D721Med (cell line): ENCODE data around the gene FOXD1.

Experiments used
- DNase-seq: peaks from one replicate; pipeline ENCODE4 v3.0.0; 2011; ENCODE audit warnings: low spot score; ENCODE audit not compliant: insufficient read length
- FAIRE-seq: peaks from 2 replicates; lab custom pipeline; 2011; peaks lifted over from hg19 to GRCh38; lab: Jason Lieb, UNC
- CTCF ChIP-seq: IDR thresholded peaks from 2 replicates; pipeline ENCODE4 v1.5.1; 2012; ENCODE audit warnings: mild to moderate bottlenecking, control low read depth; ENCODE audit not compliant: insufficient read depth; ENCODE audit errors: missing control alignments

Gene FOXD1

GRCh38 chr5:73450672-73451223, 2.2 kb upstream of the FOXD1 start:
- TF ChIP-seq CTCF, result no peak
- DNase-seq (no peak), FAIRE-seq (no peak)

GRCh38 chr5:73450137-73450536, 1.6 kb upstream of the FOXD1 start:
- FAIRE-seq (no peak), DNase-seq (no peak)
- no peak for TF ChIP-seq CTCF

GRCh38 chr5:73447530-73448462, 781 bp downstream of the FOXD1 start:
- no peak for TF ChIP-seq CTCF
- DNase-seq (no peak), FAIRE-seq (no peak)

GRCh38 chr5:73446631-73447529, 1.7 kb downstream of the FOXD1 start:
- FAIRE-seq, result no peak
- TF ChIP-seq CTCF, result no peak
- no peak for DNase-seq

- DNase-seq (no peak), FAIRE-seq (no peak)
- TF ChIP-seq CTCF, result no peak
Observed at GRCh38 chr5:73445665-73446630, 2.6 kb downstream of the FOXD1 start.
